ENCODE results near the gene PHACTR1.

PHACTR1 gene

DNA sequence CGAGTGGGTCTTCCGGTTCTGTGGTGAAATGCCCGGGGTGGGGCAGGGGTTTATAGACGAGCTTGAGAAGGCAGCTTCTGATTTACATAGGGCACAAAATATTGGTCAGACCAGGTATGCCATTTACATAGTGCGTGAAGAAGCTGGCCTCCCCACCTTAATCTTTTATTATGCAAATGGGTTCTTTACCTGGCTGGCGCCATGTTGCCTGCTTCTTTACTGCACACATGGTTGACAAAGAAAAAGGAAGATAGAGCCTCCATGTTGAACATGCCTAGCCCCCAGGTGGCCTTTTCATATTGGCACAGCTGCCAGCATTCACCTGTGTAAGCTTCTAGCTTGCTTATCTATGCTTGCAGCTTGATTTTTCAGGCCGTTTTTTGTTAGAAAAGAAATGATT is 276.2 kb downstream of the PHACTR1 start:
- DNase-seq (ENCODE audit: low read depth): no peak

GRCh38 chr6:12993283-12993898 is 276.8 kb downstream of the PHACTR1 start:
- no peak for DNase-seq (ENCODE audit: low read depth)

DNA sequence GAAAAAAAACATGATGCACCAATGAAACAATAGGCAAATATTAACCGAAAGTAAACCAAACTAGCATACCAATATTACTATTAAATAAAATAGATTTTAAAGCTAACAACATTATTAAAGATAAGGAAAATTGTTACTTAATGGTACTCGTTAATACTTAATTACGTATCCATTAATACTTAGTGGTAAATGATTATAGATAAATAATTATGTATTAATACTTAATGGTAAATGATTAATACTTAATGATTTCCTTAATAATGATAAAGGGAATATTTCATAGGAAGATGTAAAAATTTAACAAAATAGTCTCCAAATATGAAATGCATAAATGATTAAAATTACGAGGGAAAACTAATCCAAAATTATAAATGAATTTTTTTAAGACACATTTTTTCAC is 278.9 kb downstream of the PHACTR1 start:
- no peak for DNase-seq (ENCODE audit: low read depth)

- DNase-seq (ENCODE audit: low read depth): no peak
Observed at GRCh38 chr6:13000537-13000936, 284.0 kb downstream of the PHACTR1 start.

DNA sequence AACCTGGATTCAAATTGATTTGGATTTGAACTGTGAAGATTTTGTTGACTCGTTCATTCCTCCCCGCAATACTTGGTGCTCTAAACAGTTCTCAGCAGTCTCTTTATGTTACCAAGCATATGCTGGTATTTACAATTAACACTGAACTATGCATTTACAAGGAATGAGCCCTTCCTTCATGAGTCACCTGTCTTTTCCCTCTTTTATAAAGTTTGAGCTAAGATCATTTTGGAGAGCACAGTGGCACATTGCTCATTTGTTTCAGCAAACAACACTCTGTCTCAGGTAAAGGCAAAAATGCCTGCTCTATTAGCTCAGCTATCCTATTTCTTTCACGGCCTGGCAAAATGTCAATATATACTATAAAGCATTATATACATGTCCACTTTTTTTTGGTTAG is 285.4 kb downstream of the PHACTR1 start:
- no peak for DNase-seq (ENCODE audit: low read depth)

GRCh38 chr6:13004601-13005000 is 288.0 kb downstream of the PHACTR1 start:
- DNase-seq (ENCODE audit: low read depth): no peak

- DNase-seq (ENCODE audit: low read depth): no peak
Observed at GRCh38 chr6:13005994-13006393, 289.4 kb downstream of the PHACTR1 start.

- peak; percentile 28 for DNase-seq (ENCODE audit: low read depth)
Observed at GRCh38 chr6:13006578-13007300, 290.2 kb downstream of the PHACTR1 start.

DNA sequence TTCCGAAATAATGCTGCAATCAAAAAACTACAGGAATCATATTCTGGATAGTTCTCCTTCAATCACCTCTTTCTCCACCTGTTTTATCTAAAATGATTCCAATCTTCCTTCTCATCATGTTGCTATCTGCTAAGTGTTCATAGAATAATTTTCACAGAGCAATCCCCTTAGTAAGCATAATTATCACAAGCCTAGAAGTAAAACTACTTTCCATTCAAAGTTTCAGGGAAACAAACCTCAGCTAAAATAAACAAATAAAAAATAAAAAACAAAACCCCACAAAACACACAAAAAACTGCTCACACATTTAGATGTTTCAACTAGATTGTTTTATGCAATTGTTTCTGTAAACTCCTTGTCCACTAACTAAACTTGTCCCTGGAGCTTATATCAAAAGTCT is 291.2 kb downstream of the PHACTR1 start:
- DNase-seq (ENCODE audit: low read depth): no peak

GRCh38 chr6:13009031-13009430 is 292.5 kb downstream of the PHACTR1 start:
- DNase-seq (ENCODE audit: low read depth): no peak

DNA sequence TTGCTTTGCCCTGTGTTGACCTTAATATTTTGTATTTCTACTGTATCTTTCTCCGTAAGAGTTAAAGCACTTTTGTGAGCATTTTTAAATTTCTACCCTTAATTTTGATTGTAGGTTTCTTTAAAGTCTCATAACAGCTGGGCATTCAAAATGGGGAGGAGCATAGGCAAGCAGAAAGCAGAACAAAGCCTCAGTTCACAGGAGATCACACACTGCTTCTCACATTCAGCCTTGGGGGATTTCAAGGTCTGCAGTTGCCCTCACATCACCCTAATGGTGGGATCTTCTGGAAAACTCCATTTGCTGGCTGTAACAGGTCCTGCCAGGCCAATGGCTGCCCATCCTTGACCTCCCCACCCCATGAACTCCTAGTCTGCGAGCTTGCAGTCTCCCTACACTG is 292.9 kb downstream of the PHACTR1 start:
- DNase-seq (ENCODE audit: low read depth): no peak

DNA sequence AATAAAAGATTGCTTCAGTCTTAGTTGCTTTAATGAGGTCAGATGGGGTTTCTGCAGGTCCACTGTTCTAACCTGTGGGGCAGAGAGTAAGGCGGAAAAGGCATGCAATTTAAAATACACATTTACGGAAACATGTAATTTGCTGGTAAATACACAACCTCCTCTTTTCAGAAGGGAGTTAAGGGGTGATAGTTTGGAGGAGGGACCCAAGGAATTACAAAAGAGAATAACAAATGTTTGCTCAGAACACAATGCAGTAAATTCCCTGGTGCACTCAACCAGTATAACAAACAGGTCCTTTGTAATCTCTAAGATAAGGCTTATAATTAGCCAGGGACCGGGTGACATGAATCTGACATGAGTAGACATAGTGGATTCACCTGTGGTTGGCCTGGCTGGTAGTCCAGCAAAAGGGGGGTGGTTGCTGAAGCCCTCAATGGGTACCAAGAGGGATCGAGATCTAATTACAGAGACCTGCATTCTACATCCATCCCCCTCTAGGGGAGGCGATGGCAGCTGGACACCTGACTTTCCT is 295.1 kb downstream of the PHACTR1 start:
- DNase-seq (ENCODE audit: low read depth): no peak

DNA sequence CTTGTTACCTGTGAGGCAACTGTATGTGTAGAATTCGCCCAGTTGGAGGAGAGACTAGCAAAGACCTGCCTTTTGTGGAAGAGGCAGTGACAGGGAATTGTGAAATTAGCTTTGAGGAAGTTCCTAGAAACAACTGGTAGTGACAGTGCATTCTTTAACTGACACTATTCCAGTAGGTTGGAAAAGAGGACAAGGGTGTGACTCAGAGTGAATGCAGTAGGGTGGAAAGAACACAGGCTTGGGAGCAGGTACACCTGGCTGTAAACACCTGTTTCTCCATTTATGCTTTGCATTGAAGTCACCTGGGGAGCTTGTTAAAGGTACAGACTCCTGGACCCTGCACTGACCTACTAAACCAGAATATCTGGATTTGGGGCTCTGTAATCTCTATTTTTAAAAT is 295.7 kb downstream of the PHACTR1 start:
- no peak for DNase-seq (ENCODE audit: low read depth)

DNA sequence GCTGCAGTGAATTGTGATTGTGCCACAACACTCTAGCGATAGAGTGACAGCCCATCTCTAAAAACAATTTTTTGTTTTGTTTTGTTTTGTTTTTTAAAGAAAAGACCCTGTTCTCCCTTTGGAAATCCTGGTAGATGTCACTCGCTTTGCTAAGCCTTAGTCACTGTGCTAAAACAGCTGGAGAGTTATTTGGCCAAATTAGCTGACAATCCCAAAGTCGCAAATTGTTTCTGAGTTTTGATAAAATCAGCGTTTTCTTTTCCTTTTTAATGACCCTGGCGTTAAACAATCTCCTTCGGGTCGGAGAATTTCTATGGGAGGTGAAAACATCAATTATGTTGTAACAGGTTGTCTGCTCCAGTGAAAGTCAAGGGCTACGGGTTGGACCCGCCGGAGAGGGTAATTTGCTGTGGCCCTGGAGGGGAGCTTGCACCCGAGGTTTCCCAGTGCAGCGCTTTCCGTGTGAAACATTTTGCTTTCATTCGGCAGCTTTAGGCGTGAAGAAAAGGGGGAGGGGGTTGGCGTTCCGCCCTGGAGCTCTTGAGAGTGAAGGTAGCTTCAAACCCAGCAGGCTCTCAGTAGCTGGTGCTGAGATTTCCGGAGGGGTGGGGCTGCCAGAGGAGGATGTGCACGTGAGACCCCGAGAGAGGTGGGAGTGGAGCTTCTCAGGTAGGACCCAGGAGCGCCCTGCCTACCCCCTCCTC is 296.6 kb downstream of the PHACTR1 start:
- no peak for DNase-seq (ENCODE audit: low read depth)

- DNase-seq (ENCODE audit: low read depth): no peak
Observed at GRCh38 chr6:13013681-13014503, 297.3 kb downstream of the PHACTR1 start.

GRCh38 chr6:13014504-13015378 is 298.2 kb downstream of the PHACTR1 start:
- no peak for DNase-seq (ENCODE audit: low read depth)

DNA sequence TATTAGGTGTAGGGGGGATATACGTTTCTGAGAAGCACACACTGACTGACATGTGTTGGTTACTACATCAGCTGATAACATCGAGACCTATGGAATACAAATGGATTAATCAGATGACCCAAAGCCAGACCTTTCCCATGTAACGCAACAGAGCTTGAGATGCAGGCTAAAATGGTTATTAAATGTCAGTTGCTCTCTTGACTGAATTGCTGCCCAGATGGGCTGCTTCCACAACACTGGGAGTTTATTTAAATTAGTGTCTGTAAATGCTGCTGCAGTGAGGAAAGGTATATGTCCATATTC is 298.8 kb downstream of the PHACTR1 start:
- DNase-seq (ENCODE audit: low read depth): no peak

DNA sequence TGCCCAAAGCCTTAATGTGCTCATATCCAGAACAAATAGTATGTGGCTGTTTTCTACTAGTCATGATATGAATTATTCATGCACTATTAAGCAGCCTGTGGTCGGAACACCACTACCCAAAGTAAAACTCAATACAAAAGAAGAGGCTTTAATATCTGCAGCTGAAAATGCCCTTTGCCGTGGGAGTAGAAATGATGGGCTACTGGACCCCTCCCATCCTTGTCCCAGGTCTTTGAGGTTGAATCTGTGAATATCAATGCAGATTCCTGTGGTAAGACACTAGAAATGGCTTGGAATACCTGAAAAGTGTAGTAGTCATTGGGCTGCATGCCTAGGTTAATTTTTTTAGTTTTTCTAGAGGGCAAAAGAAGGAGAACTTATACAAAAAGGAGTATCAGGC is 308.0 kb downstream of the PHACTR1 start:
- DNase-seq (ENCODE audit: low read depth): no peak

DNA sequence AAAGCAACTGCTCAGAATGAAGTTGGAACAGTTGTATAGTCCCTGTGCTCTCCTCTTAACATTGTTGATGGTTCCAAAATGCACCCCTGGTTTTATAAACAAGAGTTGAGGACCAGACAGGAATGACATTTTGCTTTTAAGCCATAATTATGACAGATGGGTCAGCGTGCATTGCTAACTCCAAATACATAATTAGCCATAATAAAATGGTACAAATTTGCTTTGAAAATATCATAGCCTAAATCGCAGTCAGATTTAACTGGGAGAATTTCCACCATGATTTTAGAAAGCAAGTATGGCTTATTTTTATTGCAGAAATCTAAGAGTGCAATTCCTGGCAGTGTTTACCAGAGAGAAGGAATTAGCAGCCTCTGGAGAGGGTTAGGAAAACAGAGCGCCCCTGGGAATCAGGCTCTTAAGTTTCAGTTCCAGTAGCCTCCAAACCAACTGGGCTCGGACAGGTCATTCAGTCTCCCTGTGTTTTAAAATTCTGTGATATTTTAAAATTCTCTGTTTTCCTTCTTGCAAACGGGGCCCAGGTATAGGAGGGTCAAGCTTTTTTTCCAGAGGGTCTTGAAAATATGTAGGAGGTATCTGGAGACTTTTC is 309.4 kb downstream of the PHACTR1 start:
- DNase-seq (ENCODE audit: low read depth): no peak

GRCh38 chr6:13026557-13026956 is 310.0 kb downstream of the PHACTR1 start:
- DNase-seq (ENCODE audit: low read depth): no peak

DNA sequence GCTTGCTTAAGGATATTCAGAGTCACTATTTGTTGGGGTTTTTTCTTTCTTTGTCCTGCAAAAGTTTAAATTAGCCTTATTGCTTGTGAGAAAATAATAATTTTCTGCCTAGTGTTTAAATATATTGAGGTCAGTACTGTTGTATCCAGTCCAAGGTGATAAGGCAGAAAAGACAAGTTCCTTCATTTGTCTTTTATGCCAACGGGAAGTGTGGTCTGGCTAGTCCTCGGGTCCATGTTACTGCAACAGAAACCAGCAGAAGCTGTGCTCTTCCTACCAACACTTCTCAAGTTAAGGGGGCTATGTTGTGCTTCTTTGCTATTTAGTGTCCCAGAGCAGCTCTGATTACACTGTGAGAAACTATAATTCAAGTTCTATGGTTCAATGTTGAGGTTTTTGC is 310.6 kb downstream of the PHACTR1 start:
- DNase-seq (ENCODE audit: low read depth): no peak
